Upper lobe of left lung (tissue), 4 donors: ENCODE results near the gene PRKD1.

Experiments
- EP300 ChIP-seq, 4 donors: sonication (generic); formaldehyde crosslinking; IDR thresholded peaks; one replicate each; pipeline ENCODE4 v1.5.1; 2017; ENCODE audit warnings: antibody characterized with exemption in 4 of 4, control low read depth in 2 of 4
- POLR2A ChIP-seq, 4 donors: fragments of 450-650 bp; IDR thresholded peaks; one replicate each; pipeline ENCODE4 v1.5.1; 2016 to 2017; ENCODE audit warnings: antibody characterized with exemption in 4 of 4, mild to moderate bottlenecking in 2 of 4
- POLR2AphosphoS5 ChIP-seq, 2 donors: sonication (generic); formaldehyde crosslinking; IDR thresholded peaks; one replicate each; pipeline ENCODE4 v1.5.1; 2017; ENCODE audit warnings: antibody characterized with exemption in 2 of 2
- TF ChIP-seq, protein P1 (sequence below), 6 experiments: fragments of 450-650 bp in 4 of 6; fragments of 200-600 bp in 2 of 6; sonication (generic) in 2 of 6; IDR thresholded peaks; one replicate each; pipeline ENCODE4 v1.5.1; 2016 to 2019; ENCODE audit warnings: antibody characterized with exemption in 6 of 6

- TF ChIP-seq, protein P1, sequence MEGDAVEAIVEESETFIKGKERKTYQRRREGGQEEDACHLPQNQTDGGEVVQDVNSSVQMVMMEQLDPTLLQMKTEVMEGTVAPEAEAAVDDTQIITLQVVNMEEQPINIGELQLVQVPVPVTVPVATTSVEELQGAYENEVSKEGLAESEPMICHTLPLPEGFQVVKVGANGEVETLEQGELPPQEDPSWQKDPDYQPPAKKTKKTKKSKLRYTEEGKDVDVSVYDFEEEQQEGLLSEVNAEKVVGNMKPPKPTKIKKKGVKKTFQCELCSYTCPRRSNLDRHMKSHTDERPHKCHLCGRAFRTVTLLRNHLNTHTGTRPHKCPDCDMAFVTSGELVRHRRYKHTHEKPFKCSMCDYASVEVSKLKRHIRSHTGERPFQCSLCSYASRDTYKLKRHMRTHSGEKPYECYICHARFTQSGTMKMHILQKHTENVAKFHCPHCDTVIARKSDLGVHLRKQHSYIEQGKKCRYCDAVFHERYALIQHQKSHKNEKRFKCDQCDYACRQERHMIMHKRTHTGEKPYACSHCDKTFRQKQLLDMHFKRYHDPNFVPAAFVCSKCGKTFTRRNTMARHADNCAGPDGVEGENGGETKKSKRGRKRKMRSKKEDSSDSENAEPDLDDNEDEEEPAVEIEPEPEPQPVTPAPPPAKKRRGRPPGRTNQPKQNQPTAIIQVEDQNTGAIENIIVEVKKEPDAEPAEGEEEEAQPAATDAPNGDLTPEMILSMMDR (IDR thresholded peaks at IDR 0.05), result no peak
- TF ChIP-seq POLR2AphosphoS5 (IDR thresholded peaks at IDR 0.05) (no peak), POLR2A (IDR thresholded peaks at IDR 0.05) (no peak), EP300 (IDR thresholded peaks at IDR 0.05) (no peak)
Measured at GRCh38 chr14:29829851-29830250, 97.8 kb downstream of the PRKD1 start.
